ENCODE data around the gene RFX6. TPM values are rescaled to one million over a fixed set of nuclear protein-coding genes. Genes with fewer than 3 reads are reported as not detected.

RFX6 gene
- total and polyA plus RNA-seq, 10 of the 15 experiments (the other 5 are each of a cell fraction or from before 2014, with no cell fraction given): not detected

- RAD21 ChIA-PET (ENCODE audit: unreplicated experiment): no interaction called here
- WGBS (ENCODE audit: insufficient coverage, insufficient replicate concordance, low lambda C conversion rate, missing lambda C conversion rate): 39% methylated on average over 8 of the region's 8 CpGs
- Histone ChIP-seq H3K4me3 (no peak overlapping the region), H3K79me2 (ENCODE audit: control insufficient read depth, insufficient read depth, low read length) (no peaks in the 10 kb centered on the region), H2AFZ (ENCODE audit: control insufficient read depth, low read depth, low read length) (no peak overlapping the region), H3K9me3 (replicated peaks; ENCODE audit: control insufficient read depth, insufficient read depth, low read length) (no peaks in the 10 kb centered on the region), H3K4me2 (ENCODE audit: control insufficient read depth, insufficient read depth) (no peak overlapping the region), H3K36me3 (ENCODE audit: control insufficient read depth in 2 of 2, insufficient read depth in 2 of 2, low read length in 1 of 2) (no peaks in the 10 kb centered on the region), H3K27ac (ENCODE audit: control insufficient read depth, insufficient read depth) (no peak overlapping the region), H3K9ac (ENCODE audit: control insufficient read depth, insufficient read depth, low read length) (no peak overlapping the region), H4K20me1 (ENCODE audit: control insufficient read depth, insufficient read depth) (no peaks in the 10 kb centered on the region), H3K27me3 (replicated peaks in 1 of 2; ENCODE audit: control insufficient read depth in 2 of 2, insufficient read depth in 2 of 2, low read length in 1 of 2) (no peaks in the 10 kb centered on the region), H3K4me1 (ENCODE audit: control insufficient read depth, insufficient read depth, low read length) (no peaks in the 10 kb centered on the region)
- CTCF ChIA-PET: no interaction called here
- BruUV-seq (replicated peaks): no TSS peak
- POLR2A ChIA-PET: no interaction called here
- no peak for DNase-seq (ENCODE audit: low read depth, low spot score)
- no peak for FAIRE-seq
- no peak for TF ChIP-seq NFYA (IDR thresholded peaks at IDR 0.05; ENCODE audit: borderline replicate concordance, low read depth, low read length)
- TF ChIP-seq SUZ12 (IDR thresholded peaks at IDR 0.05; ENCODE audit: unreplicated experiment): no peak
- TF ChIP-seq ZNF384 (IDR thresholded peaks at IDR 0.05; ENCODE audit: borderline replicate concordance, low read depth, low read length): no peak
- no peak for TF ChIP-seq KAT2A (conservative IDR thresholded peaks at IDR 0.05; ENCODE audit: control insufficient read depth, low read depth, low read length)
- no peak for TF ChIP-seq SIN3A (IDR thresholded peaks at IDR 0.05; ENCODE audit: low read depth, low read length)
- TF ChIP-seq ATF2 (IDR thresholded peaks at IDR 0.05; ENCODE audit: low read length): no peak
- no peak for TF ChIP-seq HCFC1 (IDR thresholded peaks at IDR 0.05; ENCODE audit: low read length)
- no peak for TF ChIP-seq REST (IDR thresholded peaks at IDR 0.05; ENCODE audit: low read depth, low read length)
- no peak for TF ChIP-seq RB1 (IDR thresholded peaks at IDR 0.05; ENCODE audit: borderline replicate concordance)
- no peak for TF ChIP-seq BMI1 (IDR thresholded peaks at IDR 0.05; ENCODE audit: borderline replicate concordance)
- TF ChIP-seq EED (IDR thresholded peaks at IDR 0.05; ENCODE audit: low read depth): no peak
- SMC1A ChIA-PET (ENCODE audit: uncharacterized antibody, unreplicated experiment): no interaction called here
- intact Hi-C loops (cut with micrococcal nuclease; ENCODE audit: unreplicated experiment): no loop called here
- in situ Hi-C loops (cut with MboI): no loop called here
- ATAC-seq: no peak
These were observed 61.3 kb downstream of the RFX6 start for GRCh38 chr6:116938305-116938704.

All from GM12878 (cell line).